Fibroblast of skin of abdomen (primary cell): ENCODE results near the gene GOLGA6D. TPM values are rescaled to one million over a fixed set of nuclear protein-coding genes. Genes with fewer than 3 reads are reported as not detected.
"Not testable (repeated sequence)": the region's sequence is repeated elsewhere in the genome, so short reads cannot be mapped to it uniquely, and the experiment has no call there.

Experiments used
- DNase-seq: peaks from one replicate; pipeline ENCODE4 v3.0.0-alpha.2; 2013
- polyA plus RNA-seq, 2 experiments: library from polyadenylated mRNA; unstranded; fragments of 120-200 nt; gene quantifications; one replicate each; pipeline ENCODE4 v1.2.1, GENCODE V29; 2013; ENCODE audit not compliant: insufficient read length in 2 of 2

The GOLGA6D gene
- not detected for polyA plus RNA-seq (2013, experiment 1 of 2; ENCODE audit: insufficient read length)
- not detected for polyA plus RNA-seq (2013, experiment 2 of 2; ENCODE audit: insufficient read length)

GRCh38 chr15:75282572-75282971 is at the start of gene GOLGA6D:
Gene GOLGA6D, plus strand, starts transcription at chr15:75282835. Its CDS starts 41 bp downstream, at chr15:75282876.
- not testable (repeated sequence) for DNase-seq

- no peak for DNase-seq
Observed at GRCh38 chr15:75233504-75234190, 49.0 kb upstream of the GOLGA6D start.

GRCh38 chr15:75234191-75234810 is 48.3 kb upstream of the GOLGA6D start:
- no peak for DNase-seq

GRCh38 chr15:75235051-75235673 is 47.5 kb upstream of the GOLGA6D start:
- no peak for DNase-seq

GRCh38 chr15:75235760-75236729 is 46.6 kb upstream of the GOLGA6D start:
- DNase-seq, result no peak

GRCh38 chr15:75237316-75237982 is 45.2 kb upstream of the GOLGA6D start:
- DNase-seq, result no peak

GRCh38 chr15:75238150-75238549 is 44.5 kb upstream of the GOLGA6D start:
- DNase-seq, result no peak

- DNase-seq, result not testable (repeated sequence)
Observed at GRCh38 chr15:75245741-75246140, 36.9 kb upstream of the GOLGA6D start.

GRCh38 chr15:75248991-75249390 is 33.6 kb upstream of the GOLGA6D start:
- not testable (repeated sequence) for DNase-seq

GRCh38 chr15:75249726-75250125 is 32.9 kb upstream of the GOLGA6D start:
- no peak for DNase-seq

- DNase-seq, result not testable (repeated sequence)
Observed at GRCh38 chr15:75251343-75251742, 31.3 kb upstream of the GOLGA6D start.

GRCh38 chr15:75252285-75252684 is 30.4 kb upstream of the GOLGA6D start:
- DNase-seq, result not testable (repeated sequence)

GRCh38 chr15:75258034-75258433 is 24.6 kb upstream of the GOLGA6D start, which contains the start of gene GOLGA6C:
Gene GOLGA6C, plus strand, starts transcription at chr15:75258334. Its CDS starts 265 bp downstream, at chr15:75258599.
- not testable (repeated sequence) for DNase-seq

GRCh38 chr15:75258620-75259343 is 23.9 kb upstream of the GOLGA6D start:
- DNase-seq, result not testable (repeated sequence)

- DNase-seq, result not testable (repeated sequence)
Observed at GRCh38 chr15:75259873-75260272, 22.8 kb upstream of the GOLGA6D start.

GRCh38 chr15:75273751-75274359 is 8.8 kb upstream of the GOLGA6D start:
- DNase-seq, result not testable (repeated sequence)

- DNase-seq, result not testable (repeated sequence)
Observed at GRCh38 chr15:75274509-75275107, 8.0 kb upstream of the GOLGA6D start.

- DNase-seq, result not testable (repeated sequence)
Observed at GRCh38 chr15:75275617-75276016, 7.0 kb upstream of the GOLGA6D start.

- DNase-seq, result not testable (repeated sequence)
Observed at GRCh38 chr15:75278497-75278896, 4.1 kb upstream of the GOLGA6D start.

- not testable (repeated sequence) for DNase-seq
Observed at GRCh38 chr15:75284152-75284551, 1.5 kb downstream of the GOLGA6D start.
